GM12873 (cell line): Measurements from ENCODE around the gene TNNI3.

Experiments
- TF ChIP-seq, protein P1 (sequence below): IDR thresholded peaks from 2 replicates; pipeline ENCODE4 v1.5.1; 2012; ENCODE audit warnings: low read depth, mild to moderate bottlenecking, moderate library complexity, low read length, control low read depth; ENCODE audit not compliant: insufficient read depth; ENCODE audit errors: missing control alignments

TNNI3 gene

DNA sequence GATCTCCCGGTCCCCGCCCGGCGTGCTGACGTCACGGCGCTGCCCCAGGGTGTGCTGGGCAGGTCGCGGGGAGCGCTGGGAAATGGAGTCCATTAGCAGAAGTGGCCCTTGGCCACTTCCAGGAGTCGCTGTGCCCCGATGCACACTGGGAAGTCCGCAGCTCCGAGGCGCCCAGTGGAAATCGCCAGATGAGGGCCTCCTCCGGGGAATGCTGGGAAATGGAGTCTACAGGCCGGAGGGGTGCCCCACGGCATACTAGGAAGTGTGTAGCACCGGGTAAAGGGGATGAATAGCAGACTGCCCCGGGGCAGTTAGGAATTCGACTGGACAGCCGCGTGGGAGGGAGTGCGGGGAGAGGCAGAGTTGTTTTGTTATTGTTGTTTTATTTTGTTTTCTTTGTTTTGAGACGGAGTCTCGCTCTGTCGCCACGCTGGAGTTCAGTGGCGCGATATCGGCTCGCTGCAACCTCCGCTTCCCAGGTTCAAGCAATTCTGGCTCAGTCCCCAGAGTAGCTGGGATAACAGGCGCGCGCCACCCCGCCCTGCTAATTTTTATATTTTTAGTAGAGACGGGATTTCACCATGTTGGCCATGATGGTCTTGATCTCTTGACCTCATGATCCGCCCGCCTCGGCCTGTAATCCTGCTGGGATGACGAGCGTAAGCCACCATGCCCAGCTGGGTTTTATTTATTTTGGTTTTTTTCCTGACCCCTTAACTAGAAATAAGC is 39.7 kb downstream of the TNNI3 start:
- TF ChIP-seq, protein P1, sequence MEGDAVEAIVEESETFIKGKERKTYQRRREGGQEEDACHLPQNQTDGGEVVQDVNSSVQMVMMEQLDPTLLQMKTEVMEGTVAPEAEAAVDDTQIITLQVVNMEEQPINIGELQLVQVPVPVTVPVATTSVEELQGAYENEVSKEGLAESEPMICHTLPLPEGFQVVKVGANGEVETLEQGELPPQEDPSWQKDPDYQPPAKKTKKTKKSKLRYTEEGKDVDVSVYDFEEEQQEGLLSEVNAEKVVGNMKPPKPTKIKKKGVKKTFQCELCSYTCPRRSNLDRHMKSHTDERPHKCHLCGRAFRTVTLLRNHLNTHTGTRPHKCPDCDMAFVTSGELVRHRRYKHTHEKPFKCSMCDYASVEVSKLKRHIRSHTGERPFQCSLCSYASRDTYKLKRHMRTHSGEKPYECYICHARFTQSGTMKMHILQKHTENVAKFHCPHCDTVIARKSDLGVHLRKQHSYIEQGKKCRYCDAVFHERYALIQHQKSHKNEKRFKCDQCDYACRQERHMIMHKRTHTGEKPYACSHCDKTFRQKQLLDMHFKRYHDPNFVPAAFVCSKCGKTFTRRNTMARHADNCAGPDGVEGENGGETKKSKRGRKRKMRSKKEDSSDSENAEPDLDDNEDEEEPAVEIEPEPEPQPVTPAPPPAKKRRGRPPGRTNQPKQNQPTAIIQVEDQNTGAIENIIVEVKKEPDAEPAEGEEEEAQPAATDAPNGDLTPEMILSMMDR, result no peak

DNA sequence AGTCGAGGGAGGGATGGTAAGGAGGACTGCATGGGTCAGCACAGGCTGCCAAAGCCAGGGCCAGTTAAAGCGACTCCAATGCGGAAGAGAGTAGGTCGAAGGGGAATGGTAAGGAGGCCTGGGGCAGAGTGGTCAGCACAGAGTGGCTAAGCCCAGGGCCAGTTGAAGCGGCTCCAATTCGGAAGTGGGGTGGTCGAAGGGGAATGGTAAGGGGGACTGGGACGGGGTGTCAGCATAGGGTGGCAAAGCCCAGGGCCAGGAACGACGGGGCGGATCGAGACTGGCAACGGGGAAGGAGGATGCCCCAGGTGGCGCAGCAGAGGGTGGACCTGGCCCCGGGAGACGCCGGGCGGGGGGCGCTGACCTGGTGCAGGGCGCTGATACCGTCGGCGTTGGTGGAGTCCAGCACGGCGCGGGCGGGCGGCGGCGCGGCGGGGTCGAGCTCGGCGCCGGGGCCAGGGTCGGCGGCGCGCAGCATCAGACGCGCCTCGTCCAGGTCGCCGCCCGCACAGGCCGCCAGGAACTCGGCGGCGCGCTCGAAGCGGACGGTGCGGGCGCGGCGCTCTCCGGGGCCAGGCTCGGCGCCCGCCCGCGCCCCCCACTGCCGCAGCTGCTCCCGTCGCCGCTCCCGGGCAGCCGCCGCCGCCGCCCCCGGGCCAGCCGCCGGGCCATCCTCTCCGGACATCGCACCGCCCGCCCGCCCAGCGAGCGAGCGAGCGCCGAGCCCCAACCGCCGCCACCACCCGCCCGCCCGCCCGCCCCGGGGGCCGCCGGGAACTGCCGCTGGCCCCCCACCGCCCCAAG is 40.5 kb downstream of the TNNI3 start, which contains the start of gene PPP1R12C:
PPP1R12C (minus strand) TSS at position 779 of the 804 bp plus-strand sequence; CDS start at position 685, 94 bp downstream.
- TF ChIP-seq, protein P1, result no peak

GRCh38 chr19:55116232-55116858 is 41.2 kb downstream of the TNNI3 start:
- TF ChIP-seq, protein P1, result peak; percentile 6

- TF ChIP-seq, protein P1, result no peak
Observed at GRCh38 chr19:55115446-55116065, 42.0 kb downstream of the TNNI3 start.

- TF ChIP-seq, protein P1, result no peak
Observed at GRCh38 chr19:55114566-55115145, 42.9 kb downstream of the TNNI3 start.

DNA sequence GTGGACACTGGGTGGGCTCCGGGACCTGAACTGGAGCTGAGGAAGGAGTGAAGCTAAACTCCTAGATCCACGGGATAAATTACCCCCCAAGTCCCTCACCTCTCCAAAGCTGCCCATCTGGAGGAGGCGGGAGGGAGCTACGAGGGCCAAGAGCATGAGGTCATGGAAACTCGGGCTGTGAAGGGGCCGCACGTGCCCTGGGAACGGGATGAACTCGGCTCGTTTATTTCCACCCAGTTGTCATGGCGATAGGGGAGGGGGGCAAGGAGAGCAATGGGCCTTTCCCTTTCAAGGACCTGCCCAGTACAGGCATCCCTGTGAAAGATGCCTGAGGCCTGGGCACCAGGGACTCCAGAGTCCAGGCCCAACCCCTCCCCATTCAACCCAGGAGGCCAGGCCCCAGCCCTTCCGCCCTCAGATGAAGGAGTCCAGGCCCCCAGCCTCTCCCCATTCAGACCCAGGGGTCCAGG is 43.9 kb downstream of the TNNI3 start:
- TF ChIP-seq, protein P1, result no peak
